Thoracic aorta (tissue), 2 donors: Measurements from ENCODE around the gene MTHFD1L. TPM values are rescaled to one million over a fixed set of nuclear protein-coding genes. Genes with fewer than 3 reads are reported as not detected.

Source experiments
- ATAC-seq: fragments of 150-250 bp; one replicate; pipeline ENCODE4 v1.8.0; 2017; ENCODE audit warnings: low read depth; ENCODE audit not compliant: insufficient number of reproducible peaks, low FRiP score
- DNase-seq: peaks from one replicate; pipeline ENCODE4 v3.0.0-alpha.2; 2020; ENCODE audit warnings: low spot score
- H3K27ac ChIP-seq, 2 donors: fragments of 200-600 bp; sonication (generic); 1 replicate in 1 of 2; 2 replicates in 1 of 2; pipeline ENCODE4 v1.5.1; 2016; ENCODE audit warnings: mild to moderate bottlenecking in 2 of 2, moderate library complexity in 2 of 2
- H3K27me3 ChIP-seq: fragments of 200-600 bp; sonication (generic); replicated peaks from 2 replicates; pipeline ENCODE4 v1.6.0; 2016; ENCODE audit warnings: mild to moderate bottlenecking; ENCODE audit not compliant: insufficient read depth
- H3K36me3 ChIP-seq: fragments of 200-600 bp; sonication (generic); one replicate; pipeline ENCODE4 v1.5.1; 2016
- H3K4me1 ChIP-seq, 2 donors: fragments of 200-600 bp; sonication (generic); 1 replicate in 1 of 2; 2 replicates in 1 of 2; pipeline versions ENCODE4 v1.5.1 to v1.6.0; 2016; ENCODE audit warnings: low read depth in 2 of 2, mild to moderate bottlenecking in 1 of 2; ENCODE audit not compliant: control insufficient read depth in 1 of 2
- H3K4me3 ChIP-seq: fragments of 200-600 bp; sonication (generic); 2 replicates; pipeline ENCODE4 v1.5.1; 2016; ENCODE audit warnings: mild to moderate bottlenecking
- H3K9me3 ChIP-seq: fragments of 200-600 bp; sonication (generic); 2 replicates; pipeline ENCODE4 v1.5.1; 2016
- total RNA-seq, 2 donors: library from RNA; depleted of rRNA; stranded (reverse); fragments of >200 nt; gene quantifications; one replicate each; pipeline versions ENCODE4 v1.1.0 to v1.2.3, GENCODE V29; 2016
- TF ChIP-seq, protein P1 (sequence below): fragments of 200-600 bp; sonication (generic); IDR thresholded peaks from one replicate; pipeline ENCODE4 v1.5.1; 2019; ENCODE audit warnings: antibody characterized with exemption

The MTHFD1L gene
- total RNA-seq, 2 donors from 2014 or later = 52.8 to 77.3 TPM

DNA sequence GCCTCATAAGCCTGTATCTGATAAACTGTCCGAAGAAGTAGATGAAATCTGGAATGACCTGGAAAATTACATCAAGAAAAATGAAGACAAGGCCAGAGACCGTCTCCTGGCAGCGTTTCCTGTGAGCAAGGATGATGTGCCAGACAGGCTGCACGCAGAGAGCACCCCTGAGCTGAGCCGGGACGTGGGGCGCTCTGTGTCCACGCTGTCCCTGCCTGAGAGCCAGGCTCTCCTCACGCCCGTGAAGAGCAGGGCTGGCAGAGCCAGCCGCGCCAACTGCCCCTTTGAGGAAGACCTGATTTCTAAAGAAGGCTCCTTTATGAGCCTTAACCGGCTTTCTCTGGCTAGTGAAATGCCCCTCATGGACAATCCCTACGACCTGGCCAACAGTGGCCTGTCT lies 33.9 kb upstream of the MTHFD1L start:
- no peak for ATAC-seq
- no peaks in the 10 kb centered on the region for H3K36me3 ChIP-seq

DNA sequence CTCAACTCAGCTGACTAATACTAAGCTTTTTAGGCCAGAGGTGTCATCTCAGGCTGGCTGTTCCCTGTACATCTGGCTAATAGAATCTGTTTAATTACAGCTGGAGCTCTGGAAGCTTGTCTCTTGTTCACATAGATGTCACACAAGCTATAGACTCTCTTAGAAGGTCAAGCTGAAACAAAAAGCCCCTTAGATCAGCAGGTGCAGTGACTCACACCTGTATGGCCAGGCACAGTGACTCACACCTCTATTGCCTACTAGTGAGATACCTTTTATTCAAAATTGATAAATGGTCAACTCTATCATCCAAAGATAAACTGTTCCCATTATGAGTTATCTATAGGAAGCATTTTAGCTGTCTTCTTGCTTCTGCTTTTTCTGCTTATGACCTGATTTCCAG lies 29.9 kb upstream of the MTHFD1L start:
- ATAC-seq (no peak), DNase-seq (no peak)
- TF ChIP-seq, protein P1, sequence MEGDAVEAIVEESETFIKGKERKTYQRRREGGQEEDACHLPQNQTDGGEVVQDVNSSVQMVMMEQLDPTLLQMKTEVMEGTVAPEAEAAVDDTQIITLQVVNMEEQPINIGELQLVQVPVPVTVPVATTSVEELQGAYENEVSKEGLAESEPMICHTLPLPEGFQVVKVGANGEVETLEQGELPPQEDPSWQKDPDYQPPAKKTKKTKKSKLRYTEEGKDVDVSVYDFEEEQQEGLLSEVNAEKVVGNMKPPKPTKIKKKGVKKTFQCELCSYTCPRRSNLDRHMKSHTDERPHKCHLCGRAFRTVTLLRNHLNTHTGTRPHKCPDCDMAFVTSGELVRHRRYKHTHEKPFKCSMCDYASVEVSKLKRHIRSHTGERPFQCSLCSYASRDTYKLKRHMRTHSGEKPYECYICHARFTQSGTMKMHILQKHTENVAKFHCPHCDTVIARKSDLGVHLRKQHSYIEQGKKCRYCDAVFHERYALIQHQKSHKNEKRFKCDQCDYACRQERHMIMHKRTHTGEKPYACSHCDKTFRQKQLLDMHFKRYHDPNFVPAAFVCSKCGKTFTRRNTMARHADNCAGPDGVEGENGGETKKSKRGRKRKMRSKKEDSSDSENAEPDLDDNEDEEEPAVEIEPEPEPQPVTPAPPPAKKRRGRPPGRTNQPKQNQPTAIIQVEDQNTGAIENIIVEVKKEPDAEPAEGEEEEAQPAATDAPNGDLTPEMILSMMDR = no peak
- no peaks in the 10 kb centered on the region for H3K36me3 ChIP-seq
- H3K27ac ChIP-seq = no peak overlapping the region
- H3K4me1 ChIP-seq = no peaks in the 10 kb centered on the region
- H3K4me3 ChIP-seq = no peak overlapping the region
- H3K9me3 ChIP-seq = no peaks in the 10 kb centered on the region
- H3K27me3 ChIP-seq = no peaks in the 10 kb centered on the region

More for the DNA sequence above, 33.9 kb upstream of the MTHFD1L start:
- Histone ChIP-seq H3K27ac (no peak overlapping the region), H3K9me3 (no peaks in the 10 kb centered on the region), H3K4me1 (no peaks in the 10 kb centered on the region), H3K27me3 (no peaks in the 10 kb centered on the region), H3K4me3 (no peak overlapping the region)
- TF ChIP-seq, protein P1 = no peak
- no peak for DNase-seq

DNA sequence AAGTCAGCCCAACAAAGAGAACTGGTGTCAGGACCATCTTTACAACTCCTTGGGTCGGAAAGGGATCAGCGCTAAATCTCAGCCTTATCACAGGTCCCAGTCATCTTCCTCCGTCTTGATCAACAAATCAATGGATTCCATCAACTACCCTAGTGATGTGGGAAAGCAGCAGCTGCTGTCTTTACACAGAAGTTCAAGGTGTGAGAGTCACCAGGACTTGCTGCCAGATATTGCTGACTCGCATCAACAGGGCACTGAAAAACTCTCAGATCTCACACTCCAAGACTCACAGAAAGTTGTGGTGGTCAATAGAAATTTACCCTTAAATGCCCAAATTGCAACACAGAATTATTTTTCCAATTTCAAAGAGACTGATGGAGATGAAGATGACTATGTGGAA lies 25.3 kb upstream of the MTHFD1L start:
- DNase-seq = no peak
- H3K27me3 ChIP-seq = no peaks in the 10 kb centered on the region
- TF ChIP-seq, protein P1 = no peak
- ATAC-seq = no peak
- H3K27ac ChIP-seq = no peak overlapping the region
- H3K36me3 ChIP-seq = no peaks in the 10 kb centered on the region
- H3K9me3 ChIP-seq = no peaks in the 10 kb centered on the region
- H3K4me1 ChIP-seq = no peaks in the 10 kb centered on the region
- H3K4me3 ChIP-seq = no peak overlapping the region

DNA sequence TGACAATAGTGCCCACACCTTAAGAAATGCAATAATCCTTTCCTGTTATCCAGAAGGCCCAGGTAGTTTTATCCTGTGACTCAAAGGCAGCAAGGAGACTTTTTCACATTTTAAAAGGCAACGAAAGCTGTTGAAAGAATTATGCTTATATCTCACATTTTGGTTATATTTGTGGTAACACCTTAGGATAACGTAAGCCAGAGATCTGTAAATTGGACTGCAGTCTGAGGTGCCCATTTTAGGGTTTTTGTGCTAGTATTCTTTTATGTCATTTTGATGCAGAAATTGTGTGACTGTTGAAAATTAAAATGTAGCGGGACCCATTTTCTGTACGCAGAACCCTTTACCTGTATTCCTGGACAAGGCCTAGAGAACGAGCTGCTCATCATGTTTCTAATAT lies 24.3 kb upstream of the MTHFD1L start:
- no peak for ATAC-seq
- TF ChIP-seq, protein P1 = no peak
- no peaks in the 10 kb centered on the region for H3K9me3 ChIP-seq
- H3K4me1 ChIP-seq = no peaks in the 10 kb centered on the region
- H3K36me3 ChIP-seq = no peaks in the 10 kb centered on the region
- no peak overlapping the region for H3K4me3 ChIP-seq
- DNase-seq = no peak
- no peaks in the 10 kb centered on the region for H3K27me3 ChIP-seq
- no peak overlapping the region for H3K27ac ChIP-seq

DNA sequence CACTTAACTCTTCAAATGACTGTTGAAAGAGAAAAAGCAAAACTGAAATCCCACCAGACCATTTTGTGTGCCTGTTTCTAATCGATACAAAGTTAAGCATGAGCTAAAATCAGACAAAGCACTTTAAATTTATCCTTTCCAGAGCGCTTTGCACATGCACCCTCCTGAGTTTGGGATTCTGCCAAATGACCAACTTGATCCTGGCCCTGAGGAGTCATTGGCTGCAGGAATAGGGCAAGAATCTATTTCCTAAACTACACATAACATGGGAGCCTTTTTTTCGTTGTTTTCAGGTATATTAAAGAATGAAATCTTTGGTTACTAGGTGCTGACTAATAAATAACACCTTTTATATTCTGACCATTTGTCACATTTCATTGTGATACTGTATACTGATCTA lies 23.8 kb upstream of the MTHFD1L start:
- H3K9me3 ChIP-seq = no peaks in the 10 kb centered on the region
- TF ChIP-seq, protein P1 = no peak
- H3K36me3 ChIP-seq = no peaks in the 10 kb centered on the region
- H3K27ac ChIP-seq = no peak overlapping the region
- DNase-seq = no peak
- no peak overlapping the region for H3K4me3 ChIP-seq
- ATAC-seq = no peak
- H3K27me3 ChIP-seq = no peaks in the 10 kb centered on the region
- no peaks in the 10 kb centered on the region for H3K4me1 ChIP-seq
